GM18870 (cell line): ENCODE data around the gene ARID5B.

Source experiments
- ATAC-seq: cut with Tn5 transposase; IDR thresholded peaks from one replicate; pipeline ENCODE4 v1.9.1; 2021; ENCODE audit warnings: moderate library complexity; ENCODE audit not compliant: unreplicated experiment

ARID5B gene

GRCh38 chr10:62047228-62047892 is 145.9 kb downstream of the ARID5B start:
- ATAC-seq, result no peak

- no peak for ATAC-seq
Observed at GRCh38 chr10:62047960-62048383, 146.5 kb downstream of the ARID5B start.

- ATAC-seq, result no peak
Observed at GRCh38 chr10:62048470-62048869, 147.0 kb downstream of the ARID5B start.

DNA sequence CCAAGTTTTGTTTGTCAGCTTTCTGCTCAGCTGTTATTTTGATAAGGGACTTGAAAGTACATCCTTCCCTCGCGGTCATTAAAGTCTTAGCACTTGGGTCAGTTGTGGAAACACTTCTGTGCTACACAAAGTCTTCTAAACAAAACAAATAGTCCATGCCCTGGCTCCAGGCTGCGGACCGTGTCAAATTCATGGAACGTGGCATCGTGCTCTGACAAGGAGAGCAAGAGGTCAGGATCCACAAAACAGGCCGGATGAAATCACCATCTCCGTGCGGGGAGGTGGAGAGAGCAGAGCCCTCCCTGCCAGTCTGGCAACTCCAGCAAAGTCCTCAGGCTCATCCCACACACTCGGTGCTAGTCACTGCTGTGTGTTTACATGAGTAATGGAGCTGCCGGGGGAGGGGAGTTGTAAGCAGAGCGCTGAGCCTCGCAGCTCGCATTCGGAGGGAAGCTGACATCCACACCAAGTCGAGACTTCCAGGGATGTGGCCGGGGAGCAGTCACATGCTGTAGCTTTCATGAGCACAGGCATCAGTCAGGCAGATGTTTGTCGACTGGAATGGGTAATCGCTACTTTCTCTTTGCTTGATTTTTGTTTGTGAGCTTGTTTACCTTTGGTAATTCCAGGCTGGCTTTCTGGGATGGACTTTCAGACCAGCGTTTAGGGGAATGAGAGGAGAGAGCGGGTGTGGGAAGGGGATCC is 147.6 kb downstream of the ARID5B start:
- ATAC-seq, result no peak

- no peak for ATAC-seq
Observed at GRCh38 chr10:62049624-62050345, 148.3 kb downstream of the ARID5B start.

- ATAC-seq, result no peak
Observed at GRCh38 chr10:62050346-62050892, 148.9 kb downstream of the ARID5B start.

DNA sequence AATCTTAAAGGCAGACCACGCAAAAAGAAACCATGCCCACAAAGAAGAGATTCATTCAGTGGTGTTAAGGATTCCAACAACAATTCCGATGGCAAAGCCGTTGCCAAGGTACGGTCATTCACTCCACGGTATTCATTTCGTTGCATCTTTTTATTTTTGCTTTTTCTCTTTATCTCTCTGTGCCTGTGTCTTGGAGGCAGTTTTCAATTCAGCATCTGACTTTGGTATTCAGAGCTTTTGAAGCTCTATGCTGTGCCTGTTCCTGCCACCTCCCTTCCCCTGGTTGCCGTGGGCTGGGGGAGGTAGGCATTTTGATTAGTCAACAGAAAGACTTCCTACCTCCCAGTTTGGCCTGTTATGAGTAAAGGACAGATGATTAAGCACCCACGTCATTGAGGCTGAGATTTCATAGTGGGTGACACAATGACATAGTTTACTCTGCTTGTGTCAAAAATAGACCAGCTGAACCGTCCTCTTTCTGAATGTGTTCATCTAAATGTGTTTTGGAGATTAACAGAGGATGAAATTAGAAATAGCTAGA is 149.5 kb downstream of the ARID5B start:
- peak; percentile 41 for ATAC-seq

GRCh38 chr10:62052276-62052675 is 150.8 kb downstream of the ARID5B start:
- no peak for ATAC-seq

- ATAC-seq, result no peak
Observed at GRCh38 chr10:62053860-62054259, 152.4 kb downstream of the ARID5B start.

GRCh38 chr10:62054408-62054807 is 152.9 kb downstream of the ARID5B start:
- ATAC-seq, result peak; percentile 21

DNA sequence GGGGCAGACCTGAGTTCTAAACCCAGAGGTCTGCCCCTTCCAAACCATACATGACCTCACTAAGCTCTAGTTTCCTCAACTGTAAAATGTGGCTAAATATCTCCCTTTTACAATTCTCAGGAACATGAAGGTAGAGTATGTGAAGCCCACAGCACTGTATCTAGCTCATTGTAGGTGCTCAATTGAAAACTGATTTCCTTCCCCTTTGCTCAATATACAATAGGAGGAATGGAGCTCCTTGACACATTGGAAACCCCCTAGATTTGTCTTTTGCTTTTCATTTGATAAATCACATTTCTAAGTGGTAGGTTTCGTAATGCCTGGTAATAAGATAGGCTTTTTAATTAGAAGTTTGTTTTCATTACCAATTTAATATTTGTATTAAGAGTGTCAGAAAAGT is 153.3 kb downstream of the ARID5B start:
- ATAC-seq, result peak; percentile 41

DNA sequence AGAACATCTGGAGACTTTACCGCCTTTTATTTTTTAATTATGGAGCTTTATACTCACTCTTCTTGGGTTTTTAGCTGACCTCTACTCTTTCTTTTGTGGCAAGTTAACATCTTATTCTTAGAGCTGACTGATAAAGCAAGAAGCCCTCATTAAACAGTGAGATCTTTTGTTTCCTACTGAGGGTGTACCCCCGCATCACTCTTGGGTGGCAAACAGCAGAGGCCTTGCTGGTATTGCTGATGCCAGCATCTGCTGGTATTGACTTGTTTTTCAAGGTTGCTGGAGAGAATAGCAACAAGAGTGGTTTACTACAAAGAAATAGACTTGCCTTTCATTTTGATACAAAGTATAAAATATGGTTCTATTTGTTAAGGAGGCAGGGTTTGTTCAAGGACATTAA is 154.7 kb downstream of the ARID5B start:
- no peak for ATAC-seq

- ATAC-seq, result no peak
Observed at GRCh38 chr10:62056698-62057097, 155.2 kb downstream of the ARID5B start.

DNA sequence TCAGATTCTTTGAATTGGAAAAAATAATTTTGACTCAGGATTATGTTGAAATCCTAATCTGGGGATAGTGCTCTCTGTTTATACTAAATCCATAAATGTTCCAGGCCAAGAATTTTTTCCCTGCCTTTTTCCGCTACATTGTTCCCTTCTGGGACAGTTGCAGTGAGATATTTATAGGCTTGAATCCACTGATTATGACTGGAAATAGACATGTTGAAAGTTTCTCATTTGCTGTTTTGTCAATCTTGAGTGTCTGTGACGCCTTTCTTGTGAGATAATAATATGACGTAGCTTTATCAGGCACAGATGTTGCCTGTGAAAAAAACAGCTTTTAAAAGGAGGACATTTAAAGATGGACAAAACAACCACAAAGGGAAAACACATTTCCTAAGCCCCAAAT is 155.9 kb downstream of the ARID5B start:
- no peak for ATAC-seq

DNA sequence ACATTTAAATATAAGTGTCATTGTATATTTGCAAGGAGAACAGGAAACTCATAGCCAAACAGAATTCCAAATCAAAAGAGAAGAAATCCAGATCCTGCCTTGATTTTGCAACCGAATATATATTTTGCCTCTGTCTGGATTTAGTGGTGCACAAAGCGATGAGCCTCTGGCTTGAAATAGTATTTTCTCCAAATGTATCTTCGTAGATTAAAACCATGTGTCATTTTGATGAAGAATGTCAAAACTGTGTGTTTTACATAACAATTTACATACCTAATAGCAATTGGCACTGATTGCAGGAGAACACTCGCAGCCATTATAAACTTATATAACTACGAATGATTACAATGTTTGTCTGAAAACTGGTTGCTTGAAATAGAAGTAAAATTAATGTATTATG is 156.4 kb downstream of the ARID5B start:
- no peak for ATAC-seq

DNA sequence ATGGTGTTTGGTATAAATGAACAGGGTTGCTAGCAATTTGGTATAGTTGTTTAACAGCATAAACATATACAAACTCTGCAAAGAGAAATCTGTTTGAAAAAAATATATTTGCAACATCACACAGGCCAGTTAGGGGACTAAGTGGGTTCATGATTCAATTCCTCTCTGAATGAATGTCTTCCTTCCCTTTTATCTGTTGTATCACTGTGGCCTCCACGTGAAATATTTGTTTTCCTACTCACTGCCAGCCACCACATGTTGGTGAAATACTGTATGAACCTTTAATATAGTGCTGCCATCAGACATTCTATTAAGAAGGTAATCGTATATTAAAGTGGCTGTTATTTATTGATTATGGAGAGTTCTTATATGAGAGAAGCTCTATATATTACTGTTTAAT is 157.0 kb downstream of the ARID5B start:
- no peak for ATAC-seq

DNA sequence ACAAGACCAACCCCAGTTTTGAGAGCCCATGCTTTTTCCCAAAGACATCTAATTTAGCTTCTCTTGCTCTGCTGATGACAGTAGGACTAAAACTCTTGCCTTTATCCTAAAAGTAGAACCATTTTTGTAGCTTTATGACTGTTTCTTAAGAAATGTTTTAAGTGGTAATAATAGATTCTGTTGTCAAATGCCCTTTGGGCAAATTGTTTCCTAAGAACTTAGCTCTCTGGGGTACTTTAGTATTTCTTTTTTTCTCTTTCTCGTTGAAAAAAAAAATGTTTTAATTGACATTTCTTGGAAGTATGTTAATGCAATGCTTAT is 157.4 kb downstream of the ARID5B start:
- no peak for ATAC-seq

GRCh38 chr10:62059217-62059920 is 157.9 kb downstream of the ARID5B start:
- ATAC-seq, result no peak

GRCh38 chr10:62062028-62062427 is 160.5 kb downstream of the ARID5B start:
- no peak for ATAC-seq

DNA sequence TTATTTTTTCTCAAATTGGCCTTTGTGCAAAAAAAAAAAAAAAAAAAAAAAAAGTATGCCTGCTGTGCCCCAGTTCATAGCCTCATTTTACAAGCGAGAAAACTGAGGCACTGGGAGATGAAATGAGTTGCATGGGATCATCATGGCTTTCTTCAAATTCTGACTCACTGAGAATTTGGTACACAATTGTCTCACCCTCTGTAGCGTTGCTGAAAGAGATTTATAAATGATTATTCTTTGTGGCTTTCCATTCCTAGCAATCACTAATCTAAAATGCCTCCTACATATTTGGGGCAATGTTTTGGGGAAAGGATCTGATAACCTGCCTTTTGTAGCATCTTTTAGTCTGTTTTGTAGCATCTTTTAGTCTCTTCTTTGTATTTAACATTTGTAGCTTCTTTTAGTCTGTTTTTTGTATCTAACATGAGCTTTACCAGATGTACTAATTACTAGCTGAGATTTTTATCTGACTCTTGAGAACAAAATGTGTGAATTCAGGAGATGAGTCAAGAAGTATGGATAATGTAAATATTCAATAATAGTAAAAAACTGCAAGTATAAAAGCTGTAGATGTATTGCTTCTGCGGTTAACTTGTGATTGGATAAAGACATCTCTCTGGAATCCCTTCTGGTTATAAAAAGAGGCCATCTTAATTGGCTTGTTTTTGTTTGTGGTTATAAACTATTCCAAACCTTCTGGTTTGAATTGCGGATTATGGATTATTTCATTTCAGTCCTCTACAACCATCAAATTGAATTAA is 161.4 kb downstream of the ARID5B start:
- no peak for ATAC-seq
